A549 treated with Hydrocortisone at 1 μM for 4 hours (cell line): ENCODE measurements around the gene ARIH2. TPM values are rescaled to one million over a fixed set of nuclear protein-coding genes. Genes with fewer than 3 reads are reported as not detected.

Experiments used
- total RNA-seq: library from RNA; stranded (reverse); fragments of 200-300 nt; extraction: Qiagen RNA extraction; gene quantifications from 5 replicates; pipeline ENCODE4 v1.2.3, GENCODE V29; 2022

Gene ARIH2
- 52.5 to 66.6 TPM (median 58.1 TPM) in 5 replicates for total RNA-seq

GRCh38 chr3:48918388-48919214 lies at the start of gene ARIH2:
Gene ARIH2, plus strand, starts transcription at chr3:48918842. Its CDS starts 8,717 bp downstream, at chr3:48927559.

GRCh38 chr3:48898383-48899234 lies 20.0 kb upstream of the ARIH2 start, which contains the start of gene SLC25A20:
Gene SLC25A20, minus strand, starts transcription at chr3:48898882. Its CDS starts 88 bp downstream, at chr3:48898794.

DNA sequence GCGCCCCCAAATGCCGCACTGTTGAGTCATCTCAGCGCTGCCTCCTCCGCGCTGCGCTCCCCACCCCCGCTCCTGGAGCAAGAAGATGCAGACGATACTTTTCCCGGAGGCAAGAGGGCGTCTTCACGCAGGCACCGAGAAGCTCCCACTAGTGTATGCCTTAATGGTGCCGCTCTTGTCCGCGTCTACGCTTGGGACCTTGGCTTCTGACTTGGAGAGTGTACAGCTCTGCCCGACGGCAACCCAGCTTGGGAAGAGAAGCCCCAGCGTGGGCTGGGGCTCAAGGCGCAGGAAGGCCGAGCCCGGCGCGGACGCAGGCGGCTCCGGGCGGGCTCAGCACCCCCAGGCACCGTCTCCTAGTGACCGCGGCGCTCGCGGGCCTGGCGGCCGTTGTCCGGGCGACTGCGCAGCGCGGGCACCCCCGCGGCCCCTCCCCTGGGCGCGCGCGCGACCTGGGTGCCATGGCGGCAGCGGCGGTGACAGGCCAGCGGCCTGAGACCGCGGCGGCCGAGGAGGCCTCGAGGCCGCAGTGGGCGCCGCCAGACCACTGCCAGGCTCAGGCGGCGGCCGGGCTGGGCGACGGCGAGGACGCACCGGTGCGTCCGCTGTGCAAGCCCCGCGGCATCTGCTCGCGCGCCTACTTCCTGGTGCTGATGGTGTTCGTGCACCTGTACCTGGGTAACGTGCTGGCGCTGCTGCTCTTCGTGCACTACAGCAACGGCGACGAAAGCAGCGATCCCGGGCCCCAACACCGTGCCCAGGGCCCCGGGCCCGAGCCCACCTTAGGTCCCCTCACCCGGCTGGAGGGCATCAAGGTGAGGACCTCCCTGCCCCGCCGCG lies 71.4 kb downstream of the ARIH2 start, which contains the start of gene P4HTM:
TSS of gene P4HTM (plus strand) at position 446 of the 840 bp plus-strand sequence. CDS start at position 462, 16 bp downstream.

GRCh38 chr3:49007068-49007770 lies 88.6 kb downstream of the ARIH2 start, which contains the start of gene WDR6:
Gene WDR6, plus strand, starts transcription at chr3:49007391. Its CDS starts 41 bp downstream, at chr3:49007432.

GRCh38 chr3:49017971-49018706 lies 99.5 kb downstream of the ARIH2 start, which contains the start of gene DALRD3:
Gene DALRD3, minus strand, starts transcription at chr3:49018580. Its CDS starts 16 bp downstream, at chr3:49018564.

DNA sequence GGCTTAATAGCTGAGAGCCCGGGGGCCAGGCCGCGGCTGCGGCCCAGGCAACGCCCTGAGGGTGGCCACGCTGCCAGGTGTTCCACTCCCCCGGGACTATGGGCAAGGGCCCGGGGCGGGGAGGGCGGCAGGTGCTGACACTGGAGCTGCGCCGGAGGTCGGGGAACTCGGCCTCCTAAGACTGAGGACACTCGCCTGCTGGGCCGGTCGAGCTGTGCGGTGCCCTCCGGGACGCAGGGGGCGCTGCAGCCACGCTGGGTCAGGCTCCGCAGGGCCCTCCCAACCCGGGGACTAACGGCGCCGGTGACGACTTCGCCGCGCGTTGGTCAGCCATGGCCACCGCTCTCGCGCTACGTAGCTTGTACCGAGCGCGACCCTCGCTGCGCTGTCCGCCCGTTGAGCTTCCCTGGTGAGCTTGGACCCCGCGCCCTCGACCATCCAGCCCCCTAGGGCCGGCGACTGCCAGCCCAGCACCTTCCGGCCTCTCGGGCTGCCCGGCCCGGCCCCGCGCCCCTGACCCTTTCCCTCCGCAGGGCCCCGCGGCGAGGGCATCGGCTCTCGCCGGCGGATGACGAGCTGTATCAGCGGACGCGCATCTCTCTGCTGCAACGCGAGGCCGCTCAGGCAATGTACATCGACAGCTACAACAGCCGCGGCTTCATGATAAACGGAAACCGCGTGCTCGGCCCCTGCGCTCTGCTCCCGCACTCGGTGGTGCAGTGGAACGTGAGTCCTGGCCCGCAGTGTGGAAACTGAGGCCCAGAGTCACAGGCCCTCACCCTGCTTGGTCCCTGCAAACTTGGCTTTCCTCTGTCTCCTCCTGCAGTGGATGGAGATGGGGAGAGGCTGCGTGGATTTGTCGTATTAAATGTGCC lies 103.4 kb downstream of the ARIH2 start, which contains the start of gene NDUFAF3:
TSS of gene NDUFAF3 (plus strand) at position 309 of the 875 bp plus-strand sequence. CDS start at position 333, 24 bp downstream.

GRCh38 chr3:49028673-49029562 lies 110.3 kb downstream of the ARIH2 start, which contains the start of gene IMPDH2:
Gene IMPDH2, minus strand, starts transcription at chr3:49029398. Its CDS starts 48 bp downstream, at chr3:49029350.

Other genes starting within 250 kb of the ARIH2 start
- gene NCKIPSD, start 232.9 kb upstream of the ARIH2 start, total RNA-seq, result 8.0 to 11.4 TPM (median 9.5 TPM) in 5 replicates
- 48.8 to 54.4 TPM (median 52.6 TPM) in 5 replicates for gene IP6K2, start 201.6 kb upstream of the ARIH2 start, total RNA-seq
- 15.6 to 21.7 TPM (median 19.1 TPM) in 5 replicates for gene PRKAR2A, start 71.0 kb upstream of the ARIH2 start, total RNA-seq
- gene SLC25A20, start 20.0 kb upstream of the ARIH2 start, total RNA-seq, result 10.3 to 12.0 TPM (median 11.3 TPM) in 5 replicates
- gene P4HTM, start 71.4 kb downstream of the ARIH2 start, total RNA-seq, result 12.2 to 20.2 TPM (median 17.5 TPM) in 5 replicates
- gene WDR6, start 88.5 kb downstream of the ARIH2 start, total RNA-seq, result 65.0 to 73.0 TPM (median 69.3 TPM) in 5 replicates
- 20.3 to 25.8 TPM (median 24.4 TPM) in 5 replicates for gene DALRD3, start 99.7 kb downstream of the ARIH2 start, total RNA-seq
- 49.6 to 89.0 TPM (median 87.8 TPM) in 5 replicates for gene NDUFAF3, start 103.3 kb downstream of the ARIH2 start, total RNA-seq
- 147 to 182 TPM (median 153 TPM) in 5 replicates for gene IMPDH2, start 110.6 kb downstream of the ARIH2 start, total RNA-seq
- 35.1 to 42.1 TPM (median 35.9 TPM) in 5 replicates for gene QRICH1, start 175.2 kb downstream of the ARIH2 start, total RNA-seq
- gene QARS1, start 185.9 kb downstream of the ARIH2 start, total RNA-seq, result 121 to 163 TPM (median 145 TPM) in 5 replicates
- 20.0 to 23.6 TPM (median 21.9 TPM) in 5 replicates for gene USP19, start 202.0 kb downstream of the ARIH2 start, total RNA-seq
- 92.5 to 109 TPM (median 101 TPM) in 5 replicates for gene LAMB2, start 214.2 kb downstream of the ARIH2 start, total RNA-seq
- 11.6 to 15.2 TPM (median 14.6 TPM) in 5 replicates for gene CCDC71, start 247.5 kb downstream of the ARIH2 start, total RNA-seq